Body of pancreas (tissue), 4 donors: ENCODE results near the gene A2M.

Experiments used
- POLR2A ChIP-seq, 3 donors: fragments of 450-650 bp; IDR thresholded peaks; one replicate each; pipeline ENCODE4 v1.6.1; 2016; ENCODE audit warnings: antibody characterized with exemption in 3 of 3, mild to moderate bottlenecking in 2 of 3
- TF ChIP-seq, protein P1 (sequence below), 7 experiments: fragments of 450-650 bp in 4 of 7; fragments of 200-600 bp in 3 of 7; sonication (generic) in 3 of 7; IDR thresholded peaks; one replicate each; pipeline ENCODE4 v1.5.1; 2016 to 2019; ENCODE audit warnings: antibody characterized with exemption in 7 of 7

DNA sequence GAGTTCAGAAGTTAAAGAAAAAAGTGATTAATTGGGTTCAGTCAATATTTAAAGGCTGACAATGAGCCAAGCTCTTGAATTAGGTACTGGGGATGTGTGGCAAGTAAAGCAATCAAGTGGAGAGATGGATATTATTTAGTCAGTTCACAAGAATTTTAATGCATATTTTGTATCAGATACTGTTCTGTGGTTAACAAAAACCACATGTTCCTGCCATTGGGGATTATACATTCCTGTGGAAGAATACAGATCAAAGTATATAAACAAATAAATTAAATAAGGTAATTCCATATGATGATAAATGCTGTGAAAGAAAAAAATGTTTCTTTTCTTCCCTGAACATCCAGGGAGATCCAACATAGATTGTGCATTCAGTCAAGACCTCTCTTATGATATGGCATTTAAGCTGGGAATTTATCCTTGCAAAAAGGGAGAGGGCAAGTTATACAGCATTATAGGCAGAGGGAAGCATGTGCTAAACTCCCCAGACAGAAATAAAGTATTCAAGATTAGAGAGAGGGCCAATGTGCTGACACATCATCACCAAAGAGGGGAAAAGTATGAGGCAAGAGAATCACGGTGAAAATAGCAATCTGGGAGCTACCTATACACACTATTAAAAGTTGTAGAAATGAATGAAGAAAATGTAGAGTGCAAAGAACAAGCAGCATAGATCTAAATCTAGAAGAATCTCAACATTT is 17.6 kb upstream of the A2M start:
- no peak for TF ChIP-seq POLR2A (IDR thresholded peaks at IDR 0.05)
- TF ChIP-seq, protein P1, sequence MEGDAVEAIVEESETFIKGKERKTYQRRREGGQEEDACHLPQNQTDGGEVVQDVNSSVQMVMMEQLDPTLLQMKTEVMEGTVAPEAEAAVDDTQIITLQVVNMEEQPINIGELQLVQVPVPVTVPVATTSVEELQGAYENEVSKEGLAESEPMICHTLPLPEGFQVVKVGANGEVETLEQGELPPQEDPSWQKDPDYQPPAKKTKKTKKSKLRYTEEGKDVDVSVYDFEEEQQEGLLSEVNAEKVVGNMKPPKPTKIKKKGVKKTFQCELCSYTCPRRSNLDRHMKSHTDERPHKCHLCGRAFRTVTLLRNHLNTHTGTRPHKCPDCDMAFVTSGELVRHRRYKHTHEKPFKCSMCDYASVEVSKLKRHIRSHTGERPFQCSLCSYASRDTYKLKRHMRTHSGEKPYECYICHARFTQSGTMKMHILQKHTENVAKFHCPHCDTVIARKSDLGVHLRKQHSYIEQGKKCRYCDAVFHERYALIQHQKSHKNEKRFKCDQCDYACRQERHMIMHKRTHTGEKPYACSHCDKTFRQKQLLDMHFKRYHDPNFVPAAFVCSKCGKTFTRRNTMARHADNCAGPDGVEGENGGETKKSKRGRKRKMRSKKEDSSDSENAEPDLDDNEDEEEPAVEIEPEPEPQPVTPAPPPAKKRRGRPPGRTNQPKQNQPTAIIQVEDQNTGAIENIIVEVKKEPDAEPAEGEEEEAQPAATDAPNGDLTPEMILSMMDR (IDR thresholded peaks at IDR 0.05), result no peak
